RWPE1 (cell line): ENCODE data around the gene BAZ1A.

ENCODE experiments used
- CTCF ChIA-PET: fragments of 350-600 bp; sonication (Branson Sonifier 250); formaldehyde crosslinking; extraction: SDS; loops from one replicate; lab custom pipeline; 2021; lab: Yijun Ruan, JAX
- POLR2A ChIA-PET: fragments of 400-600 bp; formaldehyde crosslinking; extraction: SDS; loops from one replicate; lab custom pipeline; 2020; ENCODE audit warnings: antibody characterized with exemption; ENCODE audit not compliant: low non-redundant PET; lab: Yijun Ruan, JAX
- DNase-seq: peaks from one replicate; pipeline ENCODE4 v3.0.0; 2012; ENCODE audit warnings: low spot score
- H3K27ac ChIP-seq: fragments of 450-650 bp; 2 replicates; pipeline ENCODE4 v1.5.1; 2017
- TF ChIP-seq, protein P1 (sequence below): fragments of 450-650 bp; conservative IDR thresholded peaks from 2 replicates; pipeline ENCODE4 v1.5.1; 2017; ENCODE audit warnings: low read depth, mild to moderate bottlenecking

The BAZ1A gene

DNA sequence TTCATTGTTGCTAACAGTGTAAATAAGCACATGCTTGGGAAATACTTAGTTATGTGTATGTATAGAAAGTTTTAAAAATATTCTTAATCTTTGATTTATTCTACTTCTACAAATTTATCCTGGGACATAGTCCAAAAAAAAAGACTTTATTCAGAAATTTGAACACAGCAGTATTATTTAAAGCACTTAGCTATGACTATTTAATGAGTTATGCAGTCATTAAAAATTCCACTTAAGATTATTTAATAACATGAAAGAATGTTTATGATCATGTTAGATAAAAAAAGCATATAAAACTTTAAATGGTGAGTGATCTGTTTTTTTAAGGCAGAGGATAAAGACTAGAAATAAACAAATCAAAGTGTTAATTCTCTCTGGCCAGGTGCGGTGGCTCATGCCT is 78.3 kb downstream of the BAZ1A start:
- ChIA-PET POLR2A (no interaction called here), CTCF (no interaction called here)
- DNase-seq: no peak
- TF ChIP-seq, protein P1, sequence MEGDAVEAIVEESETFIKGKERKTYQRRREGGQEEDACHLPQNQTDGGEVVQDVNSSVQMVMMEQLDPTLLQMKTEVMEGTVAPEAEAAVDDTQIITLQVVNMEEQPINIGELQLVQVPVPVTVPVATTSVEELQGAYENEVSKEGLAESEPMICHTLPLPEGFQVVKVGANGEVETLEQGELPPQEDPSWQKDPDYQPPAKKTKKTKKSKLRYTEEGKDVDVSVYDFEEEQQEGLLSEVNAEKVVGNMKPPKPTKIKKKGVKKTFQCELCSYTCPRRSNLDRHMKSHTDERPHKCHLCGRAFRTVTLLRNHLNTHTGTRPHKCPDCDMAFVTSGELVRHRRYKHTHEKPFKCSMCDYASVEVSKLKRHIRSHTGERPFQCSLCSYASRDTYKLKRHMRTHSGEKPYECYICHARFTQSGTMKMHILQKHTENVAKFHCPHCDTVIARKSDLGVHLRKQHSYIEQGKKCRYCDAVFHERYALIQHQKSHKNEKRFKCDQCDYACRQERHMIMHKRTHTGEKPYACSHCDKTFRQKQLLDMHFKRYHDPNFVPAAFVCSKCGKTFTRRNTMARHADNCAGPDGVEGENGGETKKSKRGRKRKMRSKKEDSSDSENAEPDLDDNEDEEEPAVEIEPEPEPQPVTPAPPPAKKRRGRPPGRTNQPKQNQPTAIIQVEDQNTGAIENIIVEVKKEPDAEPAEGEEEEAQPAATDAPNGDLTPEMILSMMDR: no peak
- H3K27ac ChIP-seq: no peak overlapping the region

DNA sequence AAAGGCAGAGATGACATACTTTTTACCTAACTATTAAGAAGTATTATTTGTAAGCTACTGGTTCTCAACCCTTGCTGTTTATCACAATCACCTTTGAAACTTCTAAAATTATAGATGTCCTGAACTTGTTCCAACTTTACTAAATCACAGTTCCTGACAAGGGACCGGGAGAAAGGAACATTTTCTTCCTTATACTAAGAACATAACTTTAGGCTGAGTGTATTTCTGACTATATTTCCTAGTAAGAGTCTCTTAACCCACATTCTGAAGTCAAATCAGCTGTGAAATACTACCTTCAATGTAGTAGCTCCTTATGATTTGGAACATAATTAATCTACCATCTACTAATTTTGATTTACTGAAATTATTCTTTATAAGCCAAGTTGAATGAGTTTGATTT is 80.2 kb downstream of the BAZ1A start:
- ChIA-PET POLR2A (no interaction called here), CTCF (no interaction called here)
- no peak overlapping the region for H3K27ac ChIP-seq
- TF ChIP-seq, protein P1: no peak
- DNase-seq: no peak

DNA sequence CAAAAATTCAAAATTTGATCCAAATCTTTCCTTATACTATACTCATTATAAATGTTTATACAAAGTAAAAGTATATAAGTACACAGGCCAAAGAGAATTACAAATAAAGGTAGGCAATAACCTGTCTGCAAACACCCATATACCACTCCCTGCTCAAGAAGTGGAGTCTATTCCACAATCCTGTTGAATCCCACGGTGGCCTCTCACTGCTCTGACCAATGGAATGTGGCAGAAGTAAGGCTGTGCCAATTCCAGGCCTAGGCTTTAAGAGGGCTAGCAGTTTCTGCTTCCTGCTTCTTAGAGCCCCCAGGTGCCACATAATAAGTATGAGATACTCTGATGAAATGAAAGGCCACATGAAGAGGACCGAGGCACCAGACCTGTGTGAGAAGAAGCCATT is 80.9 kb downstream of the BAZ1A start:
- ChIA-PET POLR2A (no interaction called here), CTCF (no interaction called here)
- H3K27ac ChIP-seq: no peak overlapping the region
- DNase-seq: no peak
- TF ChIP-seq, protein P1: no peak

DNA sequence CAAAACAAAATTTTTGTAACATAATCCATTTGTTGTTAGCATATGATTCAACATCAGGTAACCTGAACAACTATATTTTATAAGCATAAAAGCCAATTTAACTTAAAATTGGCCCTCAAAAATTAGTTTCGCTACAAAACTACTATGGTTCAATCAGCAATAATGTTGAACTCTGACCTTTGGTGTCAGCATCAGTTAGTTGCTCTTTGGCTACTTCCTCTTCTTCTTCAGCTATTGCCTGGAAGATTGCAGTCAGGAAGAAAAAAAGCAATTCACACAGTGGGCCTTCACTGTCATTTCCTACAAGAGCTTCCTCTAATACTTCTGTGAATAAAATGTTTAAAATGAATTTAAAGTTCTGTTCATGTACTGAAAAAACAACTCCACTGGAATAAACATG is 82.6 kb downstream of the BAZ1A start:
- ChIA-PET CTCF (no interaction called here), POLR2A (no interaction called here)
- no peak for DNase-seq
- H3K27ac ChIP-seq: no peak overlapping the region
- TF ChIP-seq, protein P1: no peak

DNA sequence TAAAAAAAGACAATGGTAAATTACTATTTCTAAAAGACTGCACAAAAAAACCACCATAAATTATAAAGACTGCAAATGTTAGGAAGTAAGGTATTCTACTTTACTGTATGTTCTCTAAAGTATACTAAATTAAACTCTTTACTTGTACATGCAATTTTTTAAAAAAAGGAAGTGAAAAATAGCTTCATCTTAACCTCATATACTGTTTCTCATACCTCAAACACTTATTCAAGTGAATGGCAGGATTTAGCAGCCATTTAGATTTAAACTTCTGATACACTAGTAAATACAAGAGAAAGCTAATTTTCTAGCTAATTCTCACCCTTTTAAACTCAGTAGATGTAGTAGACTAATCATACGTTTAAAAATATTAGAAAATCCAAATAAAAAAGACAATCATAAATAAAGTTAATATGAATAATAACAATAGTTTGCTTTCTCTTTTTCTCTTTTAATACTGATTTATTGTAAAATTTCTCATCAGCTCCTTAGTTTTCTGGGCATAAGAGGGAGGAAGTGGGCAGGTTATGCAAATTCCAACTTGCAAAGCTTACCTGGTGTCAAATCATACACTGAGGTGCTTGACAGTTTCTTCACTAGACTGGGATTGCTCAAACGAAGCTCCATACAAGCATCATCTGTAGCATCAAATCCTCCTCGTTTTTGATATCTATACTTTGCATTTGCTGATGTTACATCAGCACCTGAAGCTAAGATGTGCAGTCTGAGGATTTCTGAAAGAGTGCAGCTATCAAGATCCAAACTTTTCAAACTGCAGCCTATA is 89.7 kb downstream of the BAZ1A start:
- no peak for DNase-seq
- no peak overlapping the region for H3K27ac ChIP-seq
- TF ChIP-seq, protein P1: no peak
- ChIA-PET CTCF (no interaction called here), POLR2A (no interaction called here)

GRCh38 chr14:34782031-34782430 is 93.1 kb downstream of the BAZ1A start:
- no peak for DNase-seq
- ChIA-PET CTCF (no interaction called here), POLR2A (no interaction called here)
- H3K27ac ChIP-seq: no peak overlapping the region
- TF ChIP-seq, protein P1: no peak
